Measurements from ENCODE around the gene CDC42BPA. TPM values are rescaled to one million over a fixed set of nuclear protein-coding genes. Genes with fewer than 3 reads are reported as not detected.

The CDC42BPA gene
- total and polyA plus RNA-seq, 2 of the 8 experiments (the other 6 are each of a cell fraction or from before 2014, with no cell fraction given) = 7.1 to 28.5 TPM

- Histone ChIP-seq H3K4me2 (ENCODE audit: insufficient read depth in 1 of 2, low read depth in 2 of 2, low read length in 2 of 2) (no peak overlapping the region), H2BK20ac (ENCODE audit: low read length) (no peak overlapping the region), H2BK15ac (ENCODE audit: low read length) (no peak overlapping the region), H3K18ac (ENCODE audit: extremely low read depth, low read length) (no peak overlapping the region), H2AFZ (ENCODE audit: low read length) (no peak overlapping the region), H3K4ac (replicated peaks; ENCODE audit: insufficient read length, low read depth, low read length) (no peak overlapping the region), H3K36me3 (ENCODE audit: control insufficient read depth in 2 of 4, insufficient read depth in 4 of 4, low read length in 3 of 4) (no peaks in the 10 kb centered on the region; a peak in 1 of 8 replicates), H3K14ac (ENCODE audit: insufficient read length) (no peak overlapping the region), H3K9me3 (ENCODE audit: insufficient read depth in 2 of 2, low read depth in 1 of 2, low read length in 1 of 2) (no peaks in the 10 kb centered on the region), H3K23ac (ENCODE audit: insufficient read length) (no peak overlapping the region), H2BK120ac (replicated peaks; ENCODE audit: low read depth, low read length) (no peak overlapping the region), H4K91ac (replicated peaks; ENCODE audit: insufficient read length, low read length) (no peak overlapping the region), H2AK5ac (ENCODE audit: low read depth, low read length) (no peak overlapping the region), H3K23me2 (ENCODE audit: low read depth, low read length) (no peaks in the 10 kb centered on the region), H4K5ac (ENCODE audit: insufficient read length, low read depth, low read length) (no peak overlapping the region), H2BK12ac (ENCODE audit: low read depth, low read length) (no peak overlapping the region), H3K27ac (ENCODE audit: low read depth, low read length) (no peak overlapping the region), H3K79me2 (ENCODE audit: control insufficient read depth in 1 of 2, insufficient read depth in 2 of 2, low read length in 2 of 2) (no peaks in the 10 kb centered on the region), H3K4me3 (ENCODE audit: extremely low read depth in 1 of 4, insufficient read depth in 2 of 4, low read depth in 3 of 4, low read length in 4 of 4) (no peak overlapping the region), H4K8ac (ENCODE audit: extremely low read depth, insufficient read depth, low read length) (no peak overlapping the region), H4K20me1 (replicated peaks in 1 of 2; ENCODE audit: control insufficient read depth in 1 of 2, insufficient read depth in 2 of 2, low read length in 2 of 2) (no peaks in the 10 kb centered on the region), H3K27me3 (replicated peaks in 1 of 4; ENCODE audit: control insufficient read depth in 3 of 4, extremely low read depth in 1 of 4, insufficient read depth in 3 of 4, low read length in 3 of 4) (no peaks in the 10 kb centered on the region), H3K56ac (replicated peaks; ENCODE audit: insufficient read length, low read depth, low read length) (no peak overlapping the region), H3K79me1 (ENCODE audit: low read depth, low read length) (no peaks in the 10 kb centered on the region), H2BK5ac (ENCODE audit: low read depth, low read length) (no peak overlapping the region), H3K9ac (replicated peaks in 1 of 4; ENCODE audit: extremely low read depth in 1 of 4, low read depth in 3 of 4, low read length in 3 of 4) (no peak overlapping the region), H3K4me1 (replicated peaks in 1 of 4; ENCODE audit: control insufficient read depth in 3 of 4, insufficient read depth in 4 of 4, low read length in 3 of 4) (no peaks in the 10 kb centered on the region)
- FAIRE-seq (no peak), DNase-seq (ENCODE audit: low read depth in 1 of 2, low spot score in 2 of 2) (no peak)
- ChIA-PET POLR2A (ENCODE audit: partially characterized antibody) (no interaction called here), CTCF (ENCODE audit: partially characterized antibody) (interaction anchor here (1.0 to 1.6 kb wide), 2 partner anchors 9 to 16 kb away, joined by 5 to 6 read pairs; no protein-coding TSS in a partner anchor)
- WGBS, 2 experiments (ENCODE audit: extremely low coverage in 1 of 2, insufficient coverage in 1 of 2, insufficient read length in 1 of 2, insufficient replicate concordance in 2 of 2, low coverage in 1 of 2, low lambda C conversion rate in 2 of 2, missing lambda C conversion rate in 1 of 2) = 93% methylated on average over 5 of the region's 5 CpGs; no CpG with 5 or more reads in 1 of the 2 experiments
- TF ChIP-seq SIRT6 (IDR thresholded peaks at IDR 0.05; ENCODE audit: low read length) = no peak
- no peak for TF ChIP-seq SIN3A (conservative IDR thresholded peaks at IDR 0.05 in 1 of 2, IDR thresholded peaks at IDR 0.05 in 1 of 2; ENCODE audit: low read depth in 1 of 2, low read length in 2 of 2)
- no peak for TF ChIP-seq HDAC2 (IDR thresholded peaks at IDR 0.05; ENCODE audit: borderline replicate concordance in 1 of 2, low read depth in 2 of 2, low read length in 2 of 2)
- no peak for TF ChIP-seq YY1 (IDR thresholded peaks at IDR 0.05; ENCODE audit: low read depth, low read length)
- no peak for TF ChIP-seq GTF2F1 (IDR thresholded peaks at IDR 0.05; ENCODE audit: borderline replicate concordance, low read depth, low read length)
- TF ChIP-seq SIX5 (IDR thresholded peaks at IDR 0.05; ENCODE audit: low read depth, low read length) = no peak
- no peak for TF ChIP-seq KDM1A (IDR thresholded peaks at IDR 0.05; ENCODE audit: borderline replicate concordance, low read length)
- TF ChIP-seq BACH1 (IDR thresholded peaks at IDR 0.05; ENCODE audit: low read length) = no peak
- no peak for TF ChIP-seq ATF3 (IDR thresholded peaks at IDR 0.05; ENCODE audit: insufficient read depth, low read depth, low read length)
- TF ChIP-seq CHD1 (IDR thresholded peaks at IDR 0.05; ENCODE audit: low read depth, low read length) = no peak
- TF ChIP-seq SP2 (IDR thresholded peaks at IDR 0.05; ENCODE audit: low read length) = no peak
- TF ChIP-seq MAX (IDR thresholded peaks at IDR 0.05) = no peak
- TF ChIP-seq EP300 (IDR thresholded peaks at IDR 0.05; ENCODE audit: borderline replicate concordance in 1 of 2, low read depth in 2 of 2, low read length in 2 of 2) = no peak
- TF ChIP-seq TAF1 (IDR thresholded peaks at IDR 0.05; ENCODE audit: low read depth, low read length) = no peak
These were observed 307.6 kb downstream of the CDC42BPA start for GRCh38 chr1:227010645-227011044.

Measured in H1 (cell line).